DOHH2 (cell line): Measurements from ENCODE around the gene SPOCD1.

Experiments used
- CTCF ChIP-seq: fragments of 200-600 bp; sonication (generic); IDR thresholded peaks from one replicate; pipeline ENCODE4 v1.5.1; 2014; ENCODE audit warnings: antibody characterized with exemption, mild to moderate bottlenecking, low read depth, low read length; ENCODE audit not compliant: poor library complexity, severe bottlenecking
- EZH2phosphoT487 ChIP-seq: fragments of 200-600 bp; sonication (generic); IDR thresholded peaks from 2 replicates; pipeline ENCODE4 v1.6.1; 2017; ENCODE audit warnings: borderline replicate concordance, mild to moderate bottlenecking, antibody characterized with exemption, low read length, moderate library complexity, mixed read lengths

DNA sequence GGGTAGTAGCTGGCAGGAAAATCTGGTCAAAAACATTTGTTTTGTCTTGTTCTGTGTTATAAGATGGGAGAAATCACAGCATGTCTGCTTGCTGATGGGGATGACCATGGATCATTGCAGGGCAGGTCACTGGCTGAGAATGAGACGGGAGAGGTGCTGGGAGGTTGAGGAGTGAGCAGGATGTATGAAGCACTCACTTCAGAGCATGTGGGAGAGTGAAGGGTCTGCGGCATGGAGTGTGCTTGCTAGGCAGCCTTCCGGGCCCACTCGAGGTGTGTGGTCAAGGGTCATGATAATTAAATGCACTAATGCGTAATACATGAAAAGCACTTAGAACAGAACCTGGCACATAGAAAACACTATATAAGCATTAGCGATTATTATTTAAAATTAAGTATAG, 42.0 kb upstream of the SPOCD1 start:
- TF ChIP-seq CTCF (no peak), EZH2phosphoT487 (no peak)
